Prostate gland (tissue), 2 donors: Measurements from ENCODE around the gene ZC3H18.

ENCODE experiments used
- POLR2A ChIP-seq: fragments of 450-650 bp; IDR thresholded peaks from one replicate; pipeline ENCODE4 v1.6.1; 2016; ENCODE audit warnings: antibody characterized with exemption, mild to moderate bottlenecking
- TF ChIP-seq, protein P1 (sequence below), 4 experiments: fragments of 200-600 bp in 2 of 4; fragments of 450-650 bp in 2 of 4; sonication (generic) in 2 of 4; IDR thresholded peaks; 1 replicate in 3 of 4; 2 replicates in 1 of 4; pipeline ENCODE4 v1.5.1; 2016 to 2019; ENCODE audit warnings: antibody characterized with exemption in 4 of 4, mild to moderate bottlenecking in 2 of 4, moderate library complexity in 2 of 4

DNA sequence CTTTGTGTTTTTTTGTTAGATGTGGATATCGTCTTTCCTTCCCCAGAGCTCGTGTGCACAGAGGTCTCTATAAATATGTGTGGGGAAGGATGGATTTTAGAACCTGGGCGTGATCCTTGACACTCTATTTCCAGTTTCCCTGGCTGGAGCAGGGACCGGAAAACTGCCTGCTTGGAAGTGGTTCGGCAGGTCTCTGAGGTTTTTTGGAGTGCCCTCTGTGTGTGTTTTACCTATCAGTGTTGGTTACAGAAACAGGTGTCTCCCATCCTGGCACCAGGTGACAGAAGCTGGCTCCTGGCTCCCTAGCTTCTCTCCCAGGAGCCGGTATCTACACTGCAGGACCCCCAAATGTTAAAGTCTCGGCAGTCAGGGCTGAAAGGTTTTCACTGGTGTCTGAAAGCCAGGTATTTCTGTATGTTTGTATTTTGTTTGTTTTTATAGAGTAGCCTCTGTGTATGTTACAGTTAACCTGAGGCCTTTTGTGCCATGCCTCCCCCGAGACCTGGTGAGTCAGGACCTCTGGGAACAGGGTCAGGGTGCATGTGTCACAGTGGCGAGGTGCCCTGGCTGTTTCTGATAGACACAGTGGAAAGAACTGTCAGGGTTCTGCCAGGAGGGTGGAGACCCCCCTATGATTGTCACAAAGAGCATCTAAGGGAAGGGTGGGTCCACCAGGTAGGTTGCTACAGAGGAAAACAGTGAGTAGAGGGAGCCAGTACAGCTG lies 31.3 kb downstream of the ZC3H18 start:
- TF ChIP-seq, protein P1, sequence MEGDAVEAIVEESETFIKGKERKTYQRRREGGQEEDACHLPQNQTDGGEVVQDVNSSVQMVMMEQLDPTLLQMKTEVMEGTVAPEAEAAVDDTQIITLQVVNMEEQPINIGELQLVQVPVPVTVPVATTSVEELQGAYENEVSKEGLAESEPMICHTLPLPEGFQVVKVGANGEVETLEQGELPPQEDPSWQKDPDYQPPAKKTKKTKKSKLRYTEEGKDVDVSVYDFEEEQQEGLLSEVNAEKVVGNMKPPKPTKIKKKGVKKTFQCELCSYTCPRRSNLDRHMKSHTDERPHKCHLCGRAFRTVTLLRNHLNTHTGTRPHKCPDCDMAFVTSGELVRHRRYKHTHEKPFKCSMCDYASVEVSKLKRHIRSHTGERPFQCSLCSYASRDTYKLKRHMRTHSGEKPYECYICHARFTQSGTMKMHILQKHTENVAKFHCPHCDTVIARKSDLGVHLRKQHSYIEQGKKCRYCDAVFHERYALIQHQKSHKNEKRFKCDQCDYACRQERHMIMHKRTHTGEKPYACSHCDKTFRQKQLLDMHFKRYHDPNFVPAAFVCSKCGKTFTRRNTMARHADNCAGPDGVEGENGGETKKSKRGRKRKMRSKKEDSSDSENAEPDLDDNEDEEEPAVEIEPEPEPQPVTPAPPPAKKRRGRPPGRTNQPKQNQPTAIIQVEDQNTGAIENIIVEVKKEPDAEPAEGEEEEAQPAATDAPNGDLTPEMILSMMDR (IDR thresholded peaks at IDR 0.05): no peak
- no peak for TF ChIP-seq POLR2A
